PC-3 (cell line): Measurements from ENCODE around the gene ZFYVE28. TPM values are rescaled to one million over a fixed set of nuclear protein-coding genes. Genes with fewer than 3 reads are reported as not detected.

Source experiments
- ATAC-seq: fragments of 200-7000 bp; cut with Tn5 transposase; 2 replicates; pipeline ENCODE4 v1.9.1; 2020; ENCODE audit warnings: mild to moderate bottlenecking, moderate library complexity
- BruUV-seq: library from RNA; stranded (reverse); fragments of 400-500 nt; replicated peaks from 2 replicates; lab custom pipeline; 2021; lab: Mats Ljungman, UMichigan
- CTCF ChIA-PET: fragments of 300-600 bp; sonication (Branson Sonifier 250); formaldehyde crosslinking; loops from one replicate; lab custom pipeline; 2022; ENCODE audit warnings: antibody characterized with exemption; lab: Charles Lee
- POLR2A ChIA-PET: fragments of 300-600 bp; sonication (Branson Sonifier 250); formaldehyde crosslinking; loops from one replicate; lab custom pipeline; 2022; ENCODE audit warnings: antibody characterized with exemption; ENCODE audit not compliant: unreplicated experiment; lab: Charles Lee
- DNase-seq: peaks from one replicate; pipeline ENCODE4 v3.0.0-alpha.2; 2015
- H2AFZ ChIP-seq: fragments of 300-600 bp; sonication (generic); 2 replicates; pipeline ENCODE4 v1.6.0; 2016; ENCODE audit warnings: antibody characterized with exemption, low read length
- H3F3A ChIP-seq: fragments of 300-600 bp; sonication (generic); one replicate; pipeline ENCODE4 v1.6.0; 2017; ENCODE audit warnings: antibody characterized with exemption, low read length, control low read depth, mild to moderate bottlenecking; ENCODE audit not compliant: unreplicated experiment
- H3K27ac ChIP-seq: fragments of 300-600 bp; sonication (generic); 2 replicates; pipeline ENCODE4 v1.5.1; 2016; ENCODE audit warnings: mild to moderate bottlenecking, low read length
- H3K27me3 ChIP-seq: fragments of 300-600 bp; sonication (generic); 2 replicates; pipeline ENCODE4 v1.6.1; 2016; ENCODE audit warnings: low read length, mixed read lengths
- H3K36me3 ChIP-seq: fragments of 300-600 bp; sonication (generic); 2 replicates; pipeline ENCODE4 v1.6.1; 2016; ENCODE audit warnings: low read depth, mixed run types, low read length, mixed read lengths
- H3K4me1 ChIP-seq: fragments of 300-600 bp; sonication (generic); 2 replicates; pipeline ENCODE4 v1.5.1; 2016; ENCODE audit warnings: low read length; ENCODE audit not compliant: insufficient read depth
- H3K4me2 ChIP-seq: fragments of 300-600 bp; sonication (generic); 2 replicates; pipeline ENCODE4 v1.6.0; 2016; ENCODE audit warnings: low read length
- H3K4me3 ChIP-seq: fragments of 300-600 bp; sonication (generic); 2 replicates; pipeline ENCODE4 v1.5.1; 2016; ENCODE audit warnings: mild to moderate bottlenecking, low read length, mixed read lengths
- H3K79me2 ChIP-seq: fragments of 300-600 bp; sonication (generic); 2 replicates; pipeline ENCODE4 v1.6.1; 2017; ENCODE audit warnings: low read length, mixed read lengths
- H3K9ac ChIP-seq: fragments of 300-600 bp; sonication (generic); 2 replicates; pipeline ENCODE4 v1.6.0; 2016; ENCODE audit warnings: mild to moderate bottlenecking, low read length
- H3K9me2 ChIP-seq: fragments of 300-600 bp; sonication (generic); replicated peaks from 2 replicates; pipeline ENCODE4 v1.6.1; 2016; ENCODE audit warnings: mixed run types, low read length, mixed read lengths
- H3K9me3 ChIP-seq: fragments of 300-600 bp; sonication (generic); 2 replicates; pipeline ENCODE4 v1.6.1; 2016; ENCODE audit warnings: low read length, mixed read lengths
- H4K20me1 ChIP-seq: fragments of 300-600 bp; sonication (generic); 2 replicates; pipeline ENCODE4 v1.6.1; 2016; ENCODE audit warnings: low read length, mixed read lengths
- CTCF ChIP-seq: fragments of 300-600 bp; sonication (generic); conservative IDR thresholded peaks from 2 replicates; pipeline ENCODE4 v1.5.1; 2017; ENCODE audit warnings: antibody characterized with exemption, low read depth, mild to moderate bottlenecking, low read length
- EZH2 ChIP-seq: fragments of 300-600 bp; sonication (generic); IDR thresholded peaks from one replicate; pipeline ENCODE4 v1.6.1; 2017; ENCODE audit warnings: antibody characterized with exemption, mild to moderate bottlenecking, low read length; ENCODE audit not compliant: unreplicated experiment
- EZH2phosphoT487 ChIP-seq: fragments of 300-600 bp; sonication (generic); IDR thresholded peaks from 2 replicates; pipeline ENCODE4 v1.6.1; 2018; ENCODE audit warnings: mild to moderate bottlenecking, antibody characterized with exemption, low read length, borderline replicate concordance
- intact Hi-C: fragments of 100-400 bp; cut with micrococcal nuclease; formaldehyde crosslinking; loops from 2 replicates; pipeline ENCODE4 v1.9.0; 2023
- total RNA-seq: library from RNA; depleted of rRNA; stranded (reverse); fragments of >200 nt; gene quantifications from 2 replicates; pipeline ENCODE4 v1.2.3, GENCODE V29; 2014

ZFYVE28 gene
- total RNA-seq, 1 experiment from 2014 or later = 8.0 TPM

GRCh38 chr4:2254665-2255500 is 163.6 kb downstream of the ZFYVE28 start:
- no peak overlapping the region for H3K27ac ChIP-seq
- H3K4me2 ChIP-seq = no peak overlapping the region
- no peaks in the 10 kb centered on the region for H3K36me3 ChIP-seq
- no peaks in the 10 kb centered on the region for H3K9me3 ChIP-seq
- TF ChIP-seq EZH2 = no peak
- TF ChIP-seq EZH2phosphoT487 = no peak
- BruUV-seq = no TSS peak
- H2AFZ ChIP-seq = no peak overlapping the region
- intact Hi-C loops = no loop called here
- DNase-seq (no peak), ATAC-seq (no peak)
- no peaks in the 10 kb centered on the region for H3K27me3 ChIP-seq
- H3K4me1 ChIP-seq = no peaks in the 10 kb centered on the region
- POLR2A ChIA-PET = no interaction called here
- no peaks in the 10 kb centered on the region for H3F3A ChIP-seq
- no peaks in the 10 kb centered on the region for H3K9me2 ChIP-seq
- H4K20me1 ChIP-seq = no peaks in the 10 kb centered on the region
- H3K79me2 ChIP-seq = no peaks in the 10 kb centered on the region
- CTCF ChIA-PET = no interaction called here
- H3K9ac ChIP-seq = no peak overlapping the region
- no peak overlapping the region for H3K4me3 ChIP-seq

DNA sequence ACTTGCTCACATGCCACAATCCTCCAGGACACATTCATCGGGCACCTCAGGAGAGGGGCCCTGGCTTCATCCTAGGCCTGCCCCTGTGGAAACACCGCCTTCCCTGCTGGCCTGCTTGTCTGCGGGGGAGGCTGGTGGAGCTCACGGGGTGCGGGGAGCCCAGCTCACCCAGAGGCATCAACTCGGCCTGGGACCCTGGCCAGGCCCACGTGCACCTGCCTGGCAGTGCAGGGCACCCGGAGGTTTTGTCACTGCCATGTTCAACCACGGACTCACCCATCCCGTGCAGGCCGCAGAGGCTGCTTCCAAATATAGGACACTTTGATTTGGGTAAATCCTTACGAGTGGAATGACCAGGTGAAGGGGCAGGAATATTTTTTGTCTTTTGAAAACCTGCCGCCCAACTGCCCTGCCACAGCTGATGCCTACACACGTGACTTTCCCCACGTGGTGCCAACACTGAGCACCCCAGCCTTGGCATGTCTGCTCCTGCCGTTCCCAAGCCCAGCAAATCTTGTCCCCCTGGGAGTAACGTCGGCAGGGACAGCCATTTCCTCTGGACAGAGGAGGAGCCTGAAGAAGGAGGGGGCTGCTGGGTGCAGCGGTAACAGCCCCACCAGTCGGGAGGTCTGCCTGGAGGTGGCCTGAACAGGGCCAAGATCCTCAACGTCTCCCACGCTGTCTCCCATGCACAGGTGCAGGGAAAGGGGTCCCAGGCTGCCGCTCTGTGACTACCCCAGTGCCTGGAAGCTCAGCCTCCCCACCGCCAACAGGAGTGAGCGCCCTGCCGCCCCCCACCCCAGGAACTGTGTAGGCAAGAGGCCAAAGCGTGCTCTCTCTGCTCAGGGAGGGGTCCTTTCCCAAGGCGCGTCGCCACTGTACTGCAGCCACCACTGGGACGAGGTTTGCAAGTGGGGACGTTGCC is 165.0 kb downstream of the ZFYVE28 start:
- Histone ChIP-seq H3K27me3 (no peaks in the 10 kb centered on the region), H3K9me3 (no peaks in the 10 kb centered on the region), H3K9ac (no peak overlapping the region), H3K4me2 (no peak overlapping the region), H3K79me2 (no peaks in the 10 kb centered on the region), H3K27ac (no peak overlapping the region), H2AFZ (no peak overlapping the region), H3K9me2 (no peaks in the 10 kb centered on the region), H3K36me3 (no peaks in the 10 kb centered on the region), H3K4me1 (no peaks in the 10 kb centered on the region), H4K20me1 (no peaks in the 10 kb centered on the region), H3F3A (no peaks in the 10 kb centered on the region), H3K4me3 (no peak overlapping the region)
- DNase-seq (no peak), ATAC-seq (no peak)
- CTCF ChIA-PET = no interaction called here
- TF ChIP-seq EZH2phosphoT487 (no peak), EZH2 (no peak), CTCF (no peak)
- BruUV-seq = no TSS peak
- intact Hi-C loops = no loop called here
- POLR2A ChIA-PET = no interaction called here

DNA sequence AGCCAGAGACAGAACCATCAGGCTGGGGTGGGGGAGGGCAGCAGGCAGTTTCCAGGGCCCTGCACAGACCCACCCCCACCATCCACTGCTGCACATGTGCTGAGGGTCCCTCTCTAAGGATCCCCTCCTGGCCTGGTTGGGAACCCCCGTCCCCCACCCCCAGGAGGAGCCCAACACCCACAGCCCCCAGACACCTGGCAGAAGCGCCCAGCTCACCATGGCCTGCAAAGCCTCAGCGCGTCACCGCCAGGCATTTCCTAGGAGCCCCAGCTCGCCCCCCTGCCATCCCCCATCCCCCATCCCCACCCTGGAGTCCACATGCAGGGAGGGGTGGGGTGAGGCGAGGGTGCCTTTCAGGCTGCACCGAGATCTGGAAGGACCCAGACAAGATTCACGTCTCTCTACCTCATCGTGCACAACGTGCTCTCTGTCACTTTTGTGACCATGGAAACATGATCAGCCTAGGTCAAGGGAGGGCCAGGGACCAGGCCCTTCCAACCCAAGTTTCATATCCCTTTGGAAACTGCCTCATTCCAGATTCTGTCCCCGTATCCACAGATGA is 165.8 kb downstream of the ZFYVE28 start:
- POLR2A ChIA-PET = no interaction called here
- no peaks in the 10 kb centered on the region for H3K79me2 ChIP-seq
- ATAC-seq = no peak
- H3K27me3 ChIP-seq = no peaks in the 10 kb centered on the region
- DNase-seq = no peak
- H3K9ac ChIP-seq = no peak overlapping the region
- TF ChIP-seq EZH2phosphoT487 (no peak), CTCF (no peak), EZH2 (no peak)
- no peaks in the 10 kb centered on the region for H3K36me3 ChIP-seq
- no TSS peak for BruUV-seq
- intact Hi-C loops = no loop called here
- no peak overlapping the region for H3K4me2 ChIP-seq
- no peak overlapping the region for H3K4me3 ChIP-seq
- no peaks in the 10 kb centered on the region for H3K9me3 ChIP-seq
- H3F3A ChIP-seq = no peaks in the 10 kb centered on the region
- no peaks in the 10 kb centered on the region for H3K4me1 ChIP-seq
- H3K9me2 ChIP-seq = no peaks in the 10 kb centered on the region
- no peak overlapping the region for H2AFZ ChIP-seq
- H3K27ac ChIP-seq = no peak overlapping the region
- CTCF ChIA-PET = no interaction called here
- H4K20me1 ChIP-seq = no peaks in the 10 kb centered on the region
